LoVo (cell line): ENCODE measurements around the gene PHGDH.
"Not testable (repeated sequence)": the region's sequence is repeated elsewhere in the genome, so short reads cannot be mapped to it uniquely, and the experiment has no call there.

Experiments used
- DNase-seq: peaks from one replicate; pipeline ENCODE4 v3.0.0-alpha.2; 2016; ENCODE audit warnings: low spot score

PHGDH gene

GRCh38 chr1:119697598-119697997 is 14.1 kb upstream of the PHGDH start:
- DNase-seq = no peak

- DNase-seq = no peak
Observed at GRCh38 chr1:119700326-119700725, 11.4 kb upstream of the PHGDH start.

- no peak for DNase-seq
Observed at GRCh38 chr1:119701659-119702058, 10.1 kb upstream of the PHGDH start.

- DNase-seq = no peak
Observed at GRCh38 chr1:119702384-119702783, 9.3 kb upstream of the PHGDH start.

- no peak for DNase-seq
Observed at GRCh38 chr1:119703666-119704450, 7.9 kb upstream of the PHGDH start.

- not testable (repeated sequence) for DNase-seq
Observed at GRCh38 chr1:119706599-119706998, 5.1 kb upstream of the PHGDH start.

GRCh38 chr1:119711356-119711803 is 354 bp upstream of the PHGDH start:
- not testable (repeated sequence) for DNase-seq

- DNase-seq = peak; percentile 79
Observed at GRCh38 chr1:119712342-119713038, 756 bp downstream of the PHGDH start.

GRCh38 chr1:119713039-119713748 is 1.5 kb downstream of the PHGDH start:
- no peak for DNase-seq

- DNase-seq = no peak
Observed at GRCh38 chr1:119713749-119714456, 2.2 kb downstream of the PHGDH start.

- no peak for DNase-seq
Observed at GRCh38 chr1:119714583-119714982, 2.8 kb downstream of the PHGDH start.

GRCh38 chr1:119715542-119715941 is 3.8 kb downstream of the PHGDH start:
- no peak for DNase-seq

GRCh38 chr1:119718409-119718808 is 6.7 kb downstream of the PHGDH start:
- DNase-seq = no peak

- no peak for DNase-seq
Observed at GRCh38 chr1:119718972-119719371, 7.2 kb downstream of the PHGDH start.

- DNase-seq = no peak
Observed at GRCh38 chr1:119720866-119721440, 9.2 kb downstream of the PHGDH start.

- no peak for DNase-seq
Observed at GRCh38 chr1:119721896-119722295, 10.2 kb downstream of the PHGDH start.

GRCh38 chr1:119724611-119725218 is 13.0 kb downstream of the PHGDH start:
- DNase-seq = no peak

GRCh38 chr1:119725626-119726025 is 13.9 kb downstream of the PHGDH start:
- DNase-seq = no peak

GRCh38 chr1:119727991-119728390 is 16.3 kb downstream of the PHGDH start:
- DNase-seq = no peak

GRCh38 chr1:119729044-119729443 is 17.3 kb downstream of the PHGDH start:
- no peak for DNase-seq

GRCh38 chr1:119731060-119731459 is 19.3 kb downstream of the PHGDH start:
- DNase-seq = no peak
